ENCODE results near the gene SYVN1. TPM values are rescaled to one million over a fixed set of nuclear protein-coding genes. Genes with fewer than 3 reads are reported as not detected.

Gene SYVN1
- total RNA-seq, 1 experiment from 2014 or later, result 45.9 TPM

GRCh38 chr11:65169164-65169641, 34.9 kb upstream of the SYVN1 start:
- Histone ChIP-seq H3K4me2 (ENCODE audit: low read length) (no peak overlapping the region), H3K27ac (ENCODE audit: low read depth, low read length) (no peak overlapping the region), H3K4me3 (replicated peaks in 1 of 2; ENCODE audit: low read depth in 1 of 2, low read length in 2 of 2) (no peak overlapping the region), H2AFZ (ENCODE audit: low read depth, low read length, poor library complexity, severe bottlenecking) (no peak overlapping the region), H3K9ac (ENCODE audit: low read length) (0 out of 2 replicates have a peak overlapping the region, but pooled peaks have one; percentile 12), H3K9me3 (ENCODE audit: control insufficient read depth in 1 of 2, insufficient read depth in 1 of 2, low read depth in 1 of 2, low read length in 2 of 2) (no peaks in the 10 kb centered on the region), H3K27me3 (ENCODE audit: insufficient read depth, low read length) (no peaks in the 10 kb centered on the region), H3K36me3 (ENCODE audit: control insufficient read depth in 1 of 2, insufficient read depth in 2 of 2, low read length in 2 of 2) (no peaks in the 10 kb centered on the region), H3K9me2 (ENCODE audit: insufficient read depth) (no peaks in the 10 kb centered on the region), H3K4me1 (ENCODE audit: control insufficient read depth in 1 of 2, insufficient read depth in 2 of 2, low read length in 2 of 2) (peaks cover 9 to 16% of the 10 kb centered on the region in 2 experiments; a peak in 3 of 4 replicates), H4K20me1 (ENCODE audit: insufficient read depth) (no peaks in the 10 kb centered on the region), H3K79me2 (ENCODE audit: insufficient read depth, low read length) (no peaks in the 10 kb centered on the region)
- ChIA-PET CTCF (interaction anchor here (1.2 kb wide), 1 partner anchor 12 kb away, joined by 7 read pairs; the partner anchor contains the start of gene CAPN1), POLR2A (interaction anchor here (0.7 to 3.6 kb wide), 7 partner anchors 11 to 320 kb away, joined by 3 to 16 read pairs (median 3); partner anchors contain the start of gene CAPN1), RAD21 (ENCODE audit: low non-redundant PET in 1 of 2, low total read pairs in 2 of 2, uncharacterized antibody in 2 of 2, unreplicated experiment in 2 of 2) (no interaction called here)
- intact Hi-C loops (cut with micrococcal nuclease), result no loop called here
- TF ChIP-seq EGR1 (IDR thresholded peaks at IDR 0.05; ENCODE audit: low read depth), result no peak
- TF ChIP-seq CBX3 (IDR thresholded peaks at IDR 0.05; ENCODE audit: low read depth), result no peak
- no peak for TF ChIP-seq ZFX (IDR thresholded peaks at IDR 0.05)
- no peak for TF ChIP-seq ELF1 (IDR thresholded peaks at IDR 0.05; ENCODE audit: borderline replicate concordance, low read depth)
- TF ChIP-seq SRF (IDR thresholded peaks at IDR 0.05; ENCODE audit: low read depth), result no peak
- TF ChIP-seq JUND (IDR thresholded peaks at IDR 0.05), result no peak
- no peak for TF ChIP-seq EZH2phosphoT487 (IDR thresholded peaks at IDR 0.05; ENCODE audit: borderline replicate concordance)
- TF ChIP-seq YY1 (IDR thresholded peaks at IDR 0.05; ENCODE audit: extremely low read depth, insufficient replicate concordance, low read depth, low read length), result no peak
- TF ChIP-seq ZBTB33 (IDR thresholded peaks at IDR 0.05; ENCODE audit: extremely low read depth, insufficient replicate concordance, low read length), result no peak
- TF ChIP-seq EZH2 (IDR thresholded peaks at IDR 0.05), result no peak
- TF ChIP-seq MAX (IDR thresholded peaks at IDR 0.05), result no peak
- no peak for TF ChIP-seq REST (IDR thresholded peaks at IDR 0.05; ENCODE audit: low read depth)
- TF ChIP-seq SP1 (IDR thresholded peaks at IDR 0.05; ENCODE audit: low read depth), result no peak
- TF ChIP-seq, protein P1, sequence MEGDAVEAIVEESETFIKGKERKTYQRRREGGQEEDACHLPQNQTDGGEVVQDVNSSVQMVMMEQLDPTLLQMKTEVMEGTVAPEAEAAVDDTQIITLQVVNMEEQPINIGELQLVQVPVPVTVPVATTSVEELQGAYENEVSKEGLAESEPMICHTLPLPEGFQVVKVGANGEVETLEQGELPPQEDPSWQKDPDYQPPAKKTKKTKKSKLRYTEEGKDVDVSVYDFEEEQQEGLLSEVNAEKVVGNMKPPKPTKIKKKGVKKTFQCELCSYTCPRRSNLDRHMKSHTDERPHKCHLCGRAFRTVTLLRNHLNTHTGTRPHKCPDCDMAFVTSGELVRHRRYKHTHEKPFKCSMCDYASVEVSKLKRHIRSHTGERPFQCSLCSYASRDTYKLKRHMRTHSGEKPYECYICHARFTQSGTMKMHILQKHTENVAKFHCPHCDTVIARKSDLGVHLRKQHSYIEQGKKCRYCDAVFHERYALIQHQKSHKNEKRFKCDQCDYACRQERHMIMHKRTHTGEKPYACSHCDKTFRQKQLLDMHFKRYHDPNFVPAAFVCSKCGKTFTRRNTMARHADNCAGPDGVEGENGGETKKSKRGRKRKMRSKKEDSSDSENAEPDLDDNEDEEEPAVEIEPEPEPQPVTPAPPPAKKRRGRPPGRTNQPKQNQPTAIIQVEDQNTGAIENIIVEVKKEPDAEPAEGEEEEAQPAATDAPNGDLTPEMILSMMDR (IDR thresholded peaks at IDR 0.05 in 2 of 3, conservative IDR thresholded peaks at IDR 0.05 in 1 of 3; ENCODE audit: borderline replicate concordance in 1 of 3, insufficient read depth in 1 of 3, low read depth in 2 of 3, low read length in 2 of 3), result no peak
- no peak for TF ChIP-seq POLR2AphosphoS5 (IDR thresholded peaks at IDR 0.05; ENCODE audit: low read depth, low read length)
- TF ChIP-seq RAD21 (IDR thresholded peaks at IDR 0.05; ENCODE audit: low read depth), result no peak
- no TSS peak for BruUV-seq (replicated peaks)
- ATAC-seq, result no peak
- no peak for DNase-seq (ENCODE audit: low read depth, low spot score)
